ENCODE results near the gene SH2D3C. TPM values are rescaled to one million over a fixed set of nuclear protein-coding genes. Genes with fewer than 3 reads are reported as not detected.

Gene SH2D3C
- polyA plus RNA-seq, 1 donor from 2014 or later: 14.5 TPM

DNA sequence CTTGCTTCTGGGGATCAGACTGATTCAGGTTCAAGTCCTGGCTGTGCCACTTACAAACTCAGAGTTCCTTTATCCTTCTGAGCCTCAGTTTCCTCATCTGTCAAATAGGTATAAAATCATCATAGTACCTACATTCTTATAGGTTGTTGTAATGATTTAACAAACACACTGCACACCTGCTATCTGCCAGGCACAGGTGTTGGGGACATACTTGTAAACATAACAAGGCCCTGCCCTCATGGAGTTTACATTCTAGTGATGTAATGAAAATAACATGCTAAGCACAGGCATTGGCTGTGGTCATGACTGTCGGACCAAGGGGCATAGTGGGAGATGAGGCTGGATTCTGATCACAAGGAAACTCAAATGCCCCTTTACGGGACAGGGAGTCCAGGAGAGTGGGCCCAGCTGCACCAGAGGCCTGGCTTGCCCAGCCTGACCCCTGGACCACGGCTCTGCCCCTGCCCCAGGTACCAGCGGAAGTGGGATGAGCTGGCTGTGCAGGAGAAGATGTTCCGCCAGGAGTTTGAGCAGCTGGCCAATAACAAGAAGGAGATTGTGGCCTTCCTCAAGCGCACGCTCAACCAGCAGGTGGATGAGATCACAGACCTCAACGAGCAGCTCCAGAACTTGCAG, 69.4 kb downstream of the SH2D3C start:
- H3K79me2 ChIP-seq (replicated peaks; ENCODE audit: insufficient read depth, low read length): no peaks in the 10 kb centered on the region
- H3K27ac ChIP-seq (ENCODE audit: low read length): no peak overlapping the region
- H4K20me1 ChIP-seq (ENCODE audit: insufficient read depth): no peaks in the 10 kb centered on the region
- H3K27me3 ChIP-seq (ENCODE audit: insufficient read depth, low read depth, low read length): no peaks in the 10 kb centered on the region
- H3K4me2 ChIP-seq (ENCODE audit: low read length): no peak overlapping the region
- no peak overlapping the region for H3K9ac ChIP-seq (ENCODE audit: low read length)
- no peak overlapping the region for H2AFZ ChIP-seq (ENCODE audit: low read depth, low read length)
- H3F3A ChIP-seq (ENCODE audit: insufficient read depth, low read length, poor library complexity, severe bottlenecking): no peaks in the 10 kb centered on the region
- H3K36me3 ChIP-seq (ENCODE audit: insufficient read depth, low read length): no peaks in the 10 kb centered on the region
- no peaks in the 10 kb centered on the region for H3K9me3 ChIP-seq (ENCODE audit: low read length)
- TF ChIP-seq RAD21 (conservative IDR thresholded peaks at IDR 0.05): no peak
- TF ChIP-seq, protein P1, sequence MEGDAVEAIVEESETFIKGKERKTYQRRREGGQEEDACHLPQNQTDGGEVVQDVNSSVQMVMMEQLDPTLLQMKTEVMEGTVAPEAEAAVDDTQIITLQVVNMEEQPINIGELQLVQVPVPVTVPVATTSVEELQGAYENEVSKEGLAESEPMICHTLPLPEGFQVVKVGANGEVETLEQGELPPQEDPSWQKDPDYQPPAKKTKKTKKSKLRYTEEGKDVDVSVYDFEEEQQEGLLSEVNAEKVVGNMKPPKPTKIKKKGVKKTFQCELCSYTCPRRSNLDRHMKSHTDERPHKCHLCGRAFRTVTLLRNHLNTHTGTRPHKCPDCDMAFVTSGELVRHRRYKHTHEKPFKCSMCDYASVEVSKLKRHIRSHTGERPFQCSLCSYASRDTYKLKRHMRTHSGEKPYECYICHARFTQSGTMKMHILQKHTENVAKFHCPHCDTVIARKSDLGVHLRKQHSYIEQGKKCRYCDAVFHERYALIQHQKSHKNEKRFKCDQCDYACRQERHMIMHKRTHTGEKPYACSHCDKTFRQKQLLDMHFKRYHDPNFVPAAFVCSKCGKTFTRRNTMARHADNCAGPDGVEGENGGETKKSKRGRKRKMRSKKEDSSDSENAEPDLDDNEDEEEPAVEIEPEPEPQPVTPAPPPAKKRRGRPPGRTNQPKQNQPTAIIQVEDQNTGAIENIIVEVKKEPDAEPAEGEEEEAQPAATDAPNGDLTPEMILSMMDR (IDR thresholded peaks at IDR 0.05; ENCODE audit: poor library complexity, severe bottlenecking): no peak
- no peak for TF ChIP-seq TAF1 (IDR thresholded peaks at IDR 0.05; ENCODE audit: low read depth)
- TF ChIP-seq SMC3 (conservative IDR thresholded peaks at IDR 0.05; ENCODE audit: poor library complexity): no peak
- TF ChIP-seq POLR2AphosphoS5 (IDR thresholded peaks at IDR 0.05): no peak
- TF ChIP-seq MXI1 (conservative IDR thresholded peaks at IDR 0.05; ENCODE audit: poor library complexity, severe bottlenecking): no peak
- no peak for TF ChIP-seq EZH2 (IDR thresholded peaks at IDR 0.05; ENCODE audit: borderline replicate concordance, insufficient read depth, low read length, poor library complexity, severe bottlenecking)
- TF ChIP-seq, protein P2, sequence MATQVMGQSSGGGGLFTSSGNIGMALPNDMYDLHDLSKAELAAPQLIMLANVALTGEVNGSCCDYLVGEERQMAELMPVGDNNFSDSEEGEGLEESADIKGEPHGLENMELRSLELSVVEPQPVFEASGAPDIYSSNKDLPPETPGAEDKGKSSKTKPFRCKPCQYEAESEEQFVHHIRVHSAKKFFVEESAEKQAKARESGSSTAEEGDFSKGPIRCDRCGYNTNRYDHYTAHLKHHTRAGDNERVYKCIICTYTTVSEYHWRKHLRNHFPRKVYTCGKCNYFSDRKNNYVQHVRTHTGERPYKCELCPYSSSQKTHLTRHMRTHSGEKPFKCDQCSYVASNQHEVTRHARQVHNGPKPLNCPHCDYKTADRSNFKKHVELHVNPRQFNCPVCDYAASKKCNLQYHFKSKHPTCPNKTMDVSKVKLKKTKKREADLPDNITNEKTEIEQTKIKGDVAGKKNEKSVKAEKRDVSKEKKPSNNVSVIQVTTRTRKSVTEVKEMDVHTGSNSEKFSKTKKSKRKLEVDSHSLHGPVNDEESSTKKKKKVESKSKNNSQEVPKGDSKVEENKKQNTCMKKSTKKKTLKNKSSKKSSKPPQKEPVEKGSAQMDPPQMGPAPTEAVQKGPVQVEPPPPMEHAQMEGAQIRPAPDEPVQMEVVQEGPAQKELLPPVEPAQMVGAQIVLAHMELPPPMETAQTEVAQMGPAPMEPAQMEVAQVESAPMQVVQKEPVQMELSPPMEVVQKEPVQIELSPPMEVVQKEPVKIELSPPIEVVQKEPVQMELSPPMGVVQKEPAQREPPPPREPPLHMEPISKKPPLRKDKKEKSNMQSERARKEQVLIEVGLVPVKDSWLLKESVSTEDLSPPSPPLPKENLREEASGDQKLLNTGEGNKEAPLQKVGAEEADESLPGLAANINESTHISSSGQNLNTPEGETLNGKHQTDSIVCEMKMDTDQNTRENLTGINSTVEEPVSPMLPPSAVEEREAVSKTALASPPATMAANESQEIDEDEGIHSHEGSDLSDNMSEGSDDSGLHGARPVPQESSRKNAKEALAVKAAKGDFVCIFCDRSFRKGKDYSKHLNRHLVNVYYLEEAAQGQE (IDR thresholded peaks at IDR 0.05; ENCODE audit: borderline replicate concordance): no peak
- no peak for TF ChIP-seq EP300 (conservative IDR thresholded peaks at IDR 0.05; ENCODE audit: poor library complexity, severe bottlenecking)
- no peak overlapping the region for H3K4me3 ChIP-seq (ENCODE audit: low read length)
- no peaks in the 10 kb centered on the region for H3K9me2 ChIP-seq (ENCODE audit: insufficient read depth, low read length)

DNA sequence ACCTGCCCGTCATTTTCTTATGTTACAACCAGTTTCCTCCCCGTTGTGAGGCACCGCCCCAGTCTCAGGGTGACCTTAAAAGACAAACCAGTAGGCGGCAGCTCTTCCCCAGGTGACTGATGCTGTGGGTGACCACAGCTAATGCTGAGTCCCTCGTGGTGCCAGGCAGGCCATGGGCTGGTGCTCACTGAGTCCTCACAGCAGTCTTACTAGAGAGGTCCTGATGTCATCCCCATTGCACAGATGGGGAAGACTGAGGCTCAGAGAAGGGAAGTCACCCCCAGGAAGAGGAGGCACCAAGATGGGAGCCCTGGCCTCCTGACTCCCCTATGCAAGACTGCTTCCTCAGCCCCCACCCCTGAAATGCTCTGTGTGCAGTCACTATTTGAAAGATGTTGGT, 70.7 kb downstream of the SH2D3C start:
- no peaks in the 10 kb centered on the region for H3K27me3 ChIP-seq (ENCODE audit: insufficient read depth, low read depth, low read length)
- H3K4me2 ChIP-seq (ENCODE audit: low read length): no peak overlapping the region
- H2AFZ ChIP-seq (ENCODE audit: low read depth, low read length): no peak overlapping the region
- no peak for TF ChIP-seq RAD21 (conservative IDR thresholded peaks at IDR 0.05)
- no peaks in the 10 kb centered on the region for H3K79me2 ChIP-seq (replicated peaks; ENCODE audit: insufficient read depth, low read length)
- no peak overlapping the region for H3K4me3 ChIP-seq (ENCODE audit: low read length)
- H3K9ac ChIP-seq (ENCODE audit: low read length): no peak overlapping the region
- no peaks in the 10 kb centered on the region for H3F3A ChIP-seq (ENCODE audit: insufficient read depth, low read length, poor library complexity, severe bottlenecking)
- H3K36me3 ChIP-seq (ENCODE audit: insufficient read depth, low read length): no peaks in the 10 kb centered on the region
- no peaks in the 10 kb centered on the region for H4K20me1 ChIP-seq (ENCODE audit: insufficient read depth)
- H3K27ac ChIP-seq (ENCODE audit: low read length): no peak overlapping the region
- no peaks in the 10 kb centered on the region for H3K9me2 ChIP-seq (ENCODE audit: insufficient read depth, low read length)
- no peaks in the 10 kb centered on the region for H3K9me3 ChIP-seq (ENCODE audit: low read length)
